Lower lobe of right lung (tissue), 2 donors: ENCODE measurements around the gene TBK1. TPM values are rescaled to one million over a fixed set of nuclear protein-coding genes. Genes with fewer than 3 reads are reported as not detected.

Source experiments
- ATAC-seq, 2 donors: fragments of 200-7000 bp; cut with Tn5 transposase; one replicate each; pipeline ENCODE4 v1.9.1; 2020 to 2022; ENCODE audit warnings: mild to moderate bottlenecking in 2 of 2, moderate library complexity in 2 of 2
- DNase-seq: peaks from one replicate; pipeline ENCODE4 v3.0.0-alpha.2; 2020
- H3K27ac ChIP-seq: fragments of 200-600 bp; one replicate; pipeline ENCODE4 v1.8.0; 2022
- H3K27me3 ChIP-seq: fragments of 200-600 bp; one replicate; pipeline ENCODE4 v1.8.0; 2022; ENCODE audit warnings: low read depth
- H3K36me3 ChIP-seq: fragments of 200-600 bp; one replicate; pipeline ENCODE4 v1.8.0; 2022; ENCODE audit warnings: mild to moderate bottlenecking
- H3K4me1 ChIP-seq: fragments of 200-600 bp; one replicate; pipeline ENCODE4 v1.8.0; 2022
- H3K4me3 ChIP-seq: fragments of 200-600 bp; one replicate; pipeline ENCODE4 v1.8.0; 2022; ENCODE audit warnings: mild to moderate bottlenecking
- H3K9me3 ChIP-seq: fragments of 200-600 bp; one replicate; pipeline ENCODE4 v1.8.0; 2022
- CTCF ChIP-seq: fragments of 200-600 bp; IDR thresholded peaks from one replicate; pipeline ENCODE4 v1.8.0; 2022; ENCODE audit warnings: antibody characterized with exemption, mild to moderate bottlenecking
- intact Hi-C: fragments of 100-400 bp; cut with DNase I; formaldehyde crosslinking; loops from one replicate; pipeline ENCODE4 v1.11.0; 2022
- total RNA-seq: library from RNA; stranded (reverse); fragmentation: NEBNext Ultra II Directional; extraction: Animal tissue kit (Norgen Biotek cat#: 25700); gene quantifications from one replicate; pipeline ENCODE4 v1.2.1, GENCODE V29; 2021
- donor health status: DM: no; HTN: yes; CAD: no; lungs with severe emphysema.

The TBK1 gene
- total RNA-seq, 1 donor from 2014 or later, result 25.0 TPM

- no peak for DNase-seq
- Histone ChIP-seq H3K27me3 (no peaks in the 10 kb centered on the region), H3K36me3 (peaks cover 82% of the 10 kb centered on the region), H3K9me3 (no peaks in the 10 kb centered on the region), H3K4me3 (no peak overlapping the region), H3K27ac (no peak overlapping the region), H3K4me1 (no peaks in the 10 kb centered on the region)
- no peak for ATAC-seq
- TF ChIP-seq CTCF, result no peak
- intact Hi-C loops, result no loop called here
Observed at GRCh38 chr12:64440100-64440499, 11.8 kb upstream of the TBK1 start.

GRCh38 chr12:64445490-64445889 is 6.4 kb upstream of the TBK1 start:
- no peak for ATAC-seq
- H3K36me3 ChIP-seq, result peaks cover 69% of the 10 kb centered on the region
- no peak for TF ChIP-seq CTCF

GRCh38 chr12:64446295-64446694 is 5.6 kb upstream of the TBK1 start:
- Histone ChIP-seq H3K36me3 (peaks cover 61% of the 10 kb centered on the region), H3K27me3 (no peaks in the 10 kb centered on the region), H3K9me3 (no peaks in the 10 kb centered on the region), H3K4me1 (peaks cover 8% of the 10 kb centered on the region), H3K27ac (no peak overlapping the region), H3K4me3 (no peak overlapping the region)
- ATAC-seq (no peak), DNase-seq (no peak)
- intact Hi-C loops, result no loop called here
- no peak for TF ChIP-seq CTCF

More at GRCh38 chr12:64445490-64445889, 6.4 kb upstream of the TBK1 start:
- DNase-seq, result no peak
- intact Hi-C loops, result no loop called here
- Histone ChIP-seq H3K9me3 (no peaks in the 10 kb centered on the region), H3K27me3 (no peaks in the 10 kb centered on the region), H3K27ac (no peak overlapping the region), H3K4me1 (no peaks in the 10 kb centered on the region), H3K4me3 (no peak overlapping the region)

GRCh38 chr12:64450057-64450640 is 1.8 kb upstream of the TBK1 start:
- peaks cover 40% of the 10 kb centered on the region for H3K36me3 ChIP-seq
- no peak overlapping the region for H3K4me3 ChIP-seq
- H3K9me3 ChIP-seq, result no peaks in the 10 kb centered on the region
- ATAC-seq (no peak), DNase-seq (no peak)
- TF ChIP-seq CTCF, result no peak
- H3K27ac ChIP-seq, result no peak overlapping the region
- intact Hi-C loops, result no loop called here
- H3K4me1 ChIP-seq, result peaks cover 21% of the 10 kb centered on the region
- no peaks in the 10 kb centered on the region for H3K27me3 ChIP-seq

GRCh38 chr12:64450711-64451486 is 1.0 kb upstream of the TBK1 start:
- peak overlapping the region; percentile 97 for H3K27ac ChIP-seq
- peaks cover 21% of the 10 kb centered on the region for H3K4me1 ChIP-seq
- DNase-seq (no peak), ATAC-seq (no peak)
- peaks cover 36% of the 10 kb centered on the region for H3K36me3 ChIP-seq
- H3K27me3 ChIP-seq, result no peaks in the 10 kb centered on the region
- intact Hi-C loops, result no loop called here
- no peak for TF ChIP-seq CTCF
- no peaks in the 10 kb centered on the region for H3K9me3 ChIP-seq
- H3K4me3 ChIP-seq, result peak overlapping the region; percentile 92
